D721Med (cell line): ENCODE data around the gene CNTNAP2.
"Not testable (repeated sequence)": the region's sequence is repeated elsewhere in the genome, so short reads cannot be mapped to it uniquely, and the experiment has no call there.

ENCODE experiments used
- DNase-seq: peaks from one replicate; pipeline ENCODE4 v3.0.0; 2011; ENCODE audit warnings: low spot score; ENCODE audit not compliant: insufficient read length
- FAIRE-seq: peaks from 2 replicates; lab custom pipeline; 2011; peaks lifted over from hg19 to GRCh38; lab: Jason Lieb, UNC
- CTCF ChIP-seq: IDR thresholded peaks from 2 replicates; pipeline ENCODE4 v1.5.1; 2012; ENCODE audit warnings: mild to moderate bottlenecking, control low read depth; ENCODE audit not compliant: insufficient read depth; ENCODE audit errors: missing control alignments

The CNTNAP2 gene

GRCh38 chr7:147103224-147103623, 986.6 kb downstream of the CNTNAP2 start:
- FAIRE-seq (no peak), DNase-seq (no peak)

GRCh38 chr7:147106746-147107145, 990.1 kb downstream of the CNTNAP2 start:
- no peak for DNase-seq
- no peak for FAIRE-seq
- no peak for TF ChIP-seq CTCF

More at GRCh38 chr7:147103224-147103623, 986.6 kb downstream of the CNTNAP2 start:
- no peak for TF ChIP-seq CTCF

- not testable (repeated sequence) for DNase-seq, FAIRE-seq
These were observed 997.9 kb downstream of the CNTNAP2 start for GRCh38 chr7:147114525-147114924.

- no peak for DNase-seq
- no peak for FAIRE-seq
- no peak for TF ChIP-seq CTCF
These were observed 1019.8 kb downstream of the CNTNAP2 start for GRCh38 chr7:147136352-147136751.

GRCh38 chr7:147145194-147145593, 1028.6 kb downstream of the CNTNAP2 start:
- TF ChIP-seq CTCF, result no peak
- DNase-seq, result no peak
- no peak for FAIRE-seq

GRCh38 chr7:147146169-147146568, 1029.6 kb downstream of the CNTNAP2 start:
- DNase-seq (no peak), FAIRE-seq (no peak)
- TF ChIP-seq CTCF, result no peak

GRCh38 chr7:147151661-147152060, 1035.1 kb downstream of the CNTNAP2 start:
- DNase-seq (no peak), FAIRE-seq (no peak)
- no peak for TF ChIP-seq CTCF

GRCh38 chr7:147153571-147153970, 1037.0 kb downstream of the CNTNAP2 start:
- TF ChIP-seq CTCF, result no peak
- FAIRE-seq (no peak), DNase-seq (no peak)
